GM12864 (cell line): ENCODE data around the gene STIM2.

ENCODE experiments used
- DNase-seq: peaks from one replicate; pipeline ENCODE4 v3.0.0-alpha.2; 2011; ENCODE audit warnings: low read depth
- H3K4me3 ChIP-seq: 2 replicates; pipeline ENCODE4 v1.5.1; 2011; ENCODE audit warnings: mild to moderate bottlenecking, low read depth, low read length, control low read depth
- TF ChIP-seq, protein P1 (sequence below): IDR thresholded peaks from 2 replicates; pipeline ENCODE4 v1.5.1; 2011; ENCODE audit warnings: low read depth, mild to moderate bottlenecking, moderate library complexity, low read length, control low read depth, inconsistent platforms; ENCODE audit errors: missing control alignments

The STIM2 gene

DNA sequence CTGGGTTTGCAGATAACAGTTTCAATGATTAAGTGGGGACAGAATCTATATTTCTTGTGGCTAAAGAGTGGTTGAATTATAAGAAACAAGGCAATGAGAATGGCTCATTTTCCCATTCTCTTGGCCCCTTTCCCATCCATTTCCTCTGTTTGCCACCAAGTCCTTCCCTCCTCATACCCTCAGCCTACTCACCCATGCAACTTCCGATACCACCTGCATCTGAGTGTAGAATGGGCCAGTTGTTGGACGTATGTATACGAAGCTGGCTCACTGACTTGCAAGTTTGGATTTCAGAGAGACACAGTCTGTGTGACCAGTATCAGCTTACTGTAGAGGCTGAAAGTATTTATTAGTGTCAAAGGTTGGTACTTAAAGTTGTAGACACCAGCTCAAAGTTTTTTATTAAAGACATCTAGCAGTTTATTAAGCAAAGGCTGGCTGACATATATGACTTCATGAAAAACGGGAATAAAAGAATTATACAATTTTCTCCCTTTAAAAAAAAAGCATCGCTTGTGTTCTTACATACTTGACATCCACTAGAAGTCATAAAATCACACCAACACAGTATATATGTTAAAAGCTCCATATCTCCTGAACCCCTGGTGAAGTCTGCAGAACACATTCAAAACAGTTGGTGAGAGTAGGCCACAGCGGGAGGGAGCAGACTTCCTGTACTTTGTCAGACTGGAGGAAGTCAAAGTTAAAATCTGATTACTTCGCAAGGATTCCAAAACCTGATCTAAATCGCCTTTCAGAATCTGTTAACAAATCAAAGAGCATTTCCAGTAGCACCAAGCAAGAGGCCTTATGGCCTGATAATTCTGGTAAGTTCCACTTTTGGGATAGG, 22.4 kb upstream of the STIM2 start:
- no peak overlapping the region for H3K4me3 ChIP-seq
- TF ChIP-seq, protein P1, sequence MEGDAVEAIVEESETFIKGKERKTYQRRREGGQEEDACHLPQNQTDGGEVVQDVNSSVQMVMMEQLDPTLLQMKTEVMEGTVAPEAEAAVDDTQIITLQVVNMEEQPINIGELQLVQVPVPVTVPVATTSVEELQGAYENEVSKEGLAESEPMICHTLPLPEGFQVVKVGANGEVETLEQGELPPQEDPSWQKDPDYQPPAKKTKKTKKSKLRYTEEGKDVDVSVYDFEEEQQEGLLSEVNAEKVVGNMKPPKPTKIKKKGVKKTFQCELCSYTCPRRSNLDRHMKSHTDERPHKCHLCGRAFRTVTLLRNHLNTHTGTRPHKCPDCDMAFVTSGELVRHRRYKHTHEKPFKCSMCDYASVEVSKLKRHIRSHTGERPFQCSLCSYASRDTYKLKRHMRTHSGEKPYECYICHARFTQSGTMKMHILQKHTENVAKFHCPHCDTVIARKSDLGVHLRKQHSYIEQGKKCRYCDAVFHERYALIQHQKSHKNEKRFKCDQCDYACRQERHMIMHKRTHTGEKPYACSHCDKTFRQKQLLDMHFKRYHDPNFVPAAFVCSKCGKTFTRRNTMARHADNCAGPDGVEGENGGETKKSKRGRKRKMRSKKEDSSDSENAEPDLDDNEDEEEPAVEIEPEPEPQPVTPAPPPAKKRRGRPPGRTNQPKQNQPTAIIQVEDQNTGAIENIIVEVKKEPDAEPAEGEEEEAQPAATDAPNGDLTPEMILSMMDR = no peak
- DNase-seq = no peak

- DNase-seq = no peak
- no peak overlapping the region for H3K4me3 ChIP-seq
These were observed 21.6 kb upstream of the STIM2 start for GRCh38 chr4:26839016-26839415.

DNA sequence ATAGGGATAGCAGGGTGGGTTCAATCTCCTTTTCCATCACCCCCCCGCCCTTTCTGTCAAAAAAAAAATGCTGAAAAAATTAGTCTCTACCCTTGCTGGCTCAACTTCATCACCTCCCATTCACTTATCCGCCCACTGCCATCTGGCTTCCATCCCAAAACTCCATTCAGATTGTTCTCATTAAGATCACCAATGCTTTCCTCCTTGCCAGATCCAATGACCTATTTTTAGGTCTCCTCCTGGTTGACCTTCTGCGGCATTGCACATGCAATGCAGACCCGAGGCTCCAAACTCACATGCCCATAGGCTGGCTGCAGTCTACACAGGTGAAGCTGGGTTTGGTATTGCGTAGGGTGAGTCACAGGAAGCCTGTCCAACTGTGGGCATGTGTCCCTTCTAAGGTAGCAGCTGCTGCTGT, 21.1 kb upstream of the STIM2 start:
- DNase-seq = no peak
- TF ChIP-seq, protein P1 = no peak
- H3K4me3 ChIP-seq = no peak overlapping the region

More at GRCh38 chr4:26839016-26839415, 21.6 kb upstream of the STIM2 start:
- TF ChIP-seq, protein P1 = no peak

DNA sequence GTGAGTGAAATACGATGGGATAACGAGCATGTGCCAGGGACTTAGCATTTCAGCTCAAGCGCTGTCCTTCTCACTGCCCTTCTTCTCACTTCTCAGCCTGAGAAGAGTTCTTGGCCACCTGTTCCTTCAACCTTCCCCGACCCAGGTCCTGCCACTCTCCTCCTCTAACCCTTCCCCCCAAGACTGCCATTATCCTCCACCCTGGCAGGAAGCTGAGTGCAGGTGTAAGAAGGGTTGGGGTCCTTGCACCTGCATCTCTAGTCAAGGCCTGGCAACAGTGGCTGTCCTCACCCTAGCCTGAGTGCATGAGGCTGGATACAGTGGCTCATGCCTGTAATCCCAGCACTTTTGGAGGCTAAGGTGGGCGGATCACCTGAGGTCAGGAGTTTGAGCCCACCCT, 19.9 kb upstream of the STIM2 start:
- TF ChIP-seq, protein P1 = no peak
- no peak for DNase-seq
- H3K4me3 ChIP-seq = no peak overlapping the region

DNA sequence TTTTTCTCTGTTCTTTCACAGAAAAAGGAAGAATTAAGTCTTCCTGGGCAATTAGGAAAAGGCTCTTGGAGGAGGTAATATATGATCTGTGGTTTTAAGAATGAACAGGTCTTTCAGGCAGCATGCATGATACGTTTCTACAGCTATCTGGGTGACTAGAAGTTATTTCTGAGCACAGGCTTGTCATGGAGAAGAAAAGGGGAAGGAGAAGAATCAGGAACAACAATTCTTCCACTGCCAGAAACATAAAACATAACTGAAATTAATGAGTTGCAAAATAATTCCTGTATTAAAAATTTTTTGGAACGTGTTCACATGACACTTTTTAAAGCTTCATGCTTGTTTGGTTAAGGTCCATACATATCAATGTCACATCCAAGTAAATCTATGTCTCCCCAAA, 17.7 kb upstream of the STIM2 start:
- TF ChIP-seq, protein P1 = no peak
- no peak overlapping the region for H3K4me3 ChIP-seq
- no peak for DNase-seq

DNA sequence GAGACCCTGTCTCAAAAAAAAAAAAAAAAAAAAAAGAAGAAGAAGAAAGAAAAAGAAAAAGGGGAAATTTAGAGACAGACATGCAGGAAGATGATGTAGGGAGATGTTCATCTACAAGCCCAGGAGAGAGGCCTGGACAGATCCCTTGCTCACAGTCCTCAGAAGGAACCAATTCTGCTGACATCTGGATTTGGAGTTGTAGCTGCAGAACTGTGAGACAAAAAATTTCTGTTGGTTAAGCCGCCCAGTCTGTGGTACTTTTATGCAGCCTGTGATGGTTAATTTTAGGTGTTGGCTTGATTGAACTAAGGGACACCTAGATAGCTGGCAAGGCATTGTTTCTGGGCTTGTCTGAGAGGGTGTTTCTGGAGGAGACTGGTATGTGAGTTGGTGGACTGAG, 10.1 kb upstream of the STIM2 start:
- no peak for DNase-seq
- H3K4me3 ChIP-seq = no peak overlapping the region
- TF ChIP-seq, protein P1 = no peak

DNA sequence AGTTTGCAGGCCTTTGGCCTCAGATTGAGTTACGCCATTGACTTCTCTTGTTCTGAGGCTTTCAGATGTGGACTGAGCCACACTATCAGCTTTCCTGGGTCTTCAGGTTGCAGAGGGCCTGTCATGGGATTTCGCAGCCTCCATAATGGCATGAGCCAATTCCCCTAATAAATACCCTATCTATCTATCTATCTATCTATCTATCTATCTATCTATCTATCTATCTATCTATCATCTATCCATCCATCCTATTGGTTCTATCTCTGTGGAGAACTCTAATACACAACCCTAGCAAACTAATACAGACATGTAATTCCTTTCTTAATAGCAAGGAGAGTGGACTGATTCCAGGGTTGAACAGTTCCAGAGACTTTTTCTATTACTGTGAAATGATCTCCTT, 9.5 kb upstream of the STIM2 start:
- TF ChIP-seq, protein P1 = no peak
- no peak for DNase-seq
- H3K4me3 ChIP-seq = no peak overlapping the region
